Astrocyte (in vitro differentiated cells and primary cell): ENCODE results near the gene PXDN. TPM values are rescaled to one million over a fixed set of nuclear protein-coding genes. Genes with fewer than 3 reads are reported as not detected.

ENCODE experiments used
- DNase-seq: peaks from one replicate; pipeline ENCODE4 v3.0.0-alpha.2; 2010; ENCODE audit warnings: low read depth
- FAIRE-seq: peaks from 2 replicates; lab custom pipeline; 2011; peaks lifted over from hg19 to GRCh38; lab: Jason Lieb, UNC
- H2AFZ ChIP-seq: 2 replicates; pipeline ENCODE4 v1.6.0; 2012; ENCODE audit warnings: low read depth, low read length, inconsistent platforms
- H3K27ac ChIP-seq: 2 replicates; pipeline ENCODE4 v1.5.1; 2011; ENCODE audit warnings: low read depth, low read length, inconsistent platforms
- H3K27me3 ChIP-seq: 2 replicates; pipeline ENCODE4 v1.6.0; 2011; ENCODE audit warnings: low read length, inconsistent platforms; ENCODE audit not compliant: insufficient read depth
- H3K36me3 ChIP-seq: 2 replicates; pipeline ENCODE4 v1.5.1; 2011; ENCODE audit warnings: low read length, inconsistent platforms; ENCODE audit not compliant: insufficient read depth
- H3K4me1 ChIP-seq: 2 replicates; pipeline ENCODE4 v1.5.1; 2011; ENCODE audit warnings: low read length, inconsistent platforms; ENCODE audit not compliant: insufficient read depth
- H3K4me2 ChIP-seq: 2 replicates; pipeline ENCODE4 v1.6.0; 2012; ENCODE audit warnings: low read length, inconsistent platforms
- H3K4me3 ChIP-seq: 2 replicates; pipeline ENCODE4 v1.5.1; 2011; ENCODE audit warnings: low read depth, mild to moderate bottlenecking, low read length, inconsistent platforms; ENCODE audit not compliant: insufficient read depth
- H3K79me2 ChIP-seq: 2 replicates; pipeline ENCODE4 v1.6.0; 2012; ENCODE audit warnings: mild to moderate bottlenecking, low read length, inconsistent platforms; ENCODE audit not compliant: insufficient read depth
- H3K9ac ChIP-seq: 2 replicates; pipeline ENCODE4 v1.6.0; 2012; ENCODE audit warnings: mild to moderate bottlenecking, low read length, inconsistent platforms
- H3K9me3 ChIP-seq: 2 replicates; pipeline ENCODE4 v1.5.1; 2012; ENCODE audit warnings: low read depth, mild to moderate bottlenecking, low read length, inconsistent platforms; ENCODE audit not compliant: insufficient read depth
- H4K20me1 ChIP-seq: 2 replicates; pipeline ENCODE4 v1.6.0; 2012; ENCODE audit warnings: low read length, inconsistent platforms; ENCODE audit not compliant: insufficient read depth
- H3K27ac Mint-ChIP-seq: one replicate; pipeline ENCODE4 v1.8.0; 2021; ENCODE audit warnings: mild to moderate bottlenecking, mixed read lengths; ENCODE audit not compliant: unreplicated experiment
- H3K27me3 Mint-ChIP-seq: one replicate; pipeline ENCODE4 v1.8.0; 2021; ENCODE audit warnings: low read depth, mixed read lengths; ENCODE audit not compliant: unreplicated experiment
- H3K36me3 Mint-ChIP-seq: one replicate; pipeline ENCODE4 v1.8.0; 2021; ENCODE audit warnings: low read depth, mixed read lengths; ENCODE audit not compliant: unreplicated experiment
- H3K4me1 Mint-ChIP-seq: one replicate; pipeline ENCODE4 v1.8.0; 2021; ENCODE audit warnings: low read depth, mixed read lengths; ENCODE audit not compliant: unreplicated experiment
- H3K4me3 Mint-ChIP-seq: one replicate; pipeline ENCODE4 v1.8.0; 2021; ENCODE audit warnings: mild to moderate bottlenecking, moderate library complexity, mixed read lengths; ENCODE audit not compliant: unreplicated experiment
- H3K9me3 Mint-ChIP-seq: one replicate; pipeline ENCODE4 v1.8.0; 2021; ENCODE audit warnings: mild to moderate bottlenecking, mixed read lengths; ENCODE audit not compliant: unreplicated experiment
- CTCF ChIP-seq: IDR thresholded peaks from 2 replicates; pipeline ENCODE4 v1.5.1; 2011; ENCODE audit warnings: low read depth, mild to moderate bottlenecking, inconsistent platforms, low read length, moderate library complexity; ENCODE audit not compliant: insufficient read depth
- EZH2 ChIP-seq: IDR thresholded peaks from 2 replicates; pipeline ENCODE4 v1.6.1; 2012; ENCODE audit warnings: mild to moderate bottlenecking, low read length, inconsistent platforms; ENCODE audit not compliant: insufficient read depth
- total RNA-seq: library from RNA; stranded (reverse); gene quantifications from 2 replicates; pipeline ENCODE4 v1.2.1, GENCODE V29; 2021

The PXDN gene
- total RNA-seq, 1 donor from 2014 or later = 417 TPM

GRCh38 chr2:1743396-1744150 is 742 bp downstream of the PXDN start:
- DNase-seq (peak; percentile 50), FAIRE-seq (no peak)
- no peaks in the 10 kb centered on the region for H3K9me3 Mint-ChIP-seq
- peak overlapping the region; percentile 97 for H3K27ac ChIP-seq
- H3K27me3 Mint-ChIP-seq = peaks cover 23% of the 10 kb centered on the region
- H3K27ac Mint-ChIP-seq = no peak overlapping the region
- no peaks in the 10 kb centered on the region for H3K9me3 ChIP-seq
- H3K4me3 Mint-ChIP-seq = peak overlapping the region; percentile 94
- no peaks in the 10 kb centered on the region for H3K27me3 ChIP-seq
- no peaks in the 10 kb centered on the region for H3K36me3 ChIP-seq
- peak overlapping the region; percentile 80 for H3K4me3 ChIP-seq
- H4K20me1 ChIP-seq = peaks cover 25% of the 10 kb centered on the region
- peaks cover 52% of the 10 kb centered on the region for H3K4me1 ChIP-seq
- H3K9ac ChIP-seq = peak overlapping the region; percentile 97
- peak overlapping the region; percentile 89 for H3K4me2 ChIP-seq
- peaks cover 58% of the 10 kb centered on the region for H3K79me2 ChIP-seq
- TF ChIP-seq CTCF (no peak), EZH2 (no peak)
- H3K4me1 Mint-ChIP-seq = peaks cover 27% of the 10 kb centered on the region
- H2AFZ ChIP-seq = no peak overlapping the region
- H3K36me3 Mint-ChIP-seq = peaks cover 18% of the 10 kb centered on the region

GRCh38 chr2:1742681-1743395 is 1.5 kb downstream of the PXDN start:
- peak overlapping the region; percentile 97 for H3K9ac ChIP-seq
- H3K4me3 ChIP-seq = peak overlapping the region; percentile 80
- peak overlapping the region; percentile 89 for H3K4me2 ChIP-seq
- H3K27ac ChIP-seq = peak overlapping the region; percentile 97
- FAIRE-seq (peak; percentile 73), DNase-seq (peak; percentile 93)
- Mint-ChIP-seq H3K4me1 (peaks cover 29% of the 10 kb centered on the region), H3K4me3 (peak overlapping the region; percentile 94), H3K27ac (peak overlapping the region; percentile 93), H3K9me3 (no peaks in the 10 kb centered on the region), H3K27me3 (peaks cover 16% of the 10 kb centered on the region), H3K36me3 (peaks cover 19% of the 10 kb centered on the region)
- H3K4me1 ChIP-seq = peaks cover 54% of the 10 kb centered on the region
- no peaks in the 10 kb centered on the region for H3K36me3 ChIP-seq
- H2AFZ ChIP-seq = no peak overlapping the region
- H3K27me3 ChIP-seq = no peaks in the 10 kb centered on the region
- no peak for TF ChIP-seq EZH2
- TF ChIP-seq CTCF = peak; percentile 38
- H4K20me1 ChIP-seq = peaks cover 28% of the 10 kb centered on the region
- H3K79me2 ChIP-seq = peaks cover 66% of the 10 kb centered on the region
- no peaks in the 10 kb centered on the region for H3K9me3 ChIP-seq
